OCI-LY3 (cell line): ENCODE measurements around the gene CTRL.

ENCODE experiments used
- H2AFZ ChIP-seq: fragments of 200-600, 300-600 bp; shearing (Covaris generic); 2 replicates; pipeline ENCODE4 v1.6.0; 2014; ENCODE audit warnings: antibody characterized with exemption, low read depth, low read length
- H3K27ac ChIP-seq: fragments of 200-600, 300-600 bp; sonication (generic); 2 replicates; pipeline ENCODE4 v1.5.1; 2014; ENCODE audit warnings: mild to moderate bottlenecking, low read length, moderate library complexity, mixed read lengths
- H3K27me3 ChIP-seq: fragments of 200-600, 300-600 bp; sonication (generic); 2 replicates; pipeline ENCODE4 v1.6.1; 2014; ENCODE audit warnings: low read depth, low read length, mixed read lengths
- H3K36me3 ChIP-seq: fragments of 200-600, 300-600 bp; sonication (generic); replicated peaks from 2 replicates; pipeline ENCODE3; 2014; ENCODE audit warnings: low read depth, low read length, mixed read lengths
- H3K4me1 ChIP-seq: fragments of 300-600, 200-600 bp; sonication (generic); 2 replicates; pipeline ENCODE4 v1.6.1; 2014; ENCODE audit warnings: low read length, mixed read lengths
- H3K4me2 ChIP-seq: fragments of 200-600, 300-600 bp; sonication (generic); 2 replicates; pipeline ENCODE4 v1.6.1; 2014; ENCODE audit warnings: low read length, mixed read lengths
- H3K4me3 ChIP-seq: fragments of 300-600, 200-600 bp; sonication (generic); 2 replicates; pipeline ENCODE4 v1.5.1; 2014; ENCODE audit warnings: antibody characterized with exemption, mild to moderate bottlenecking, low read length, moderate library complexity
- H3K79me2 ChIP-seq: fragments of 300-600, 200-600 bp; shearing (Covaris generic); 2 replicates; pipeline ENCODE4 v1.6.1; 2014; ENCODE audit warnings: mild to moderate bottlenecking, low read length, mixed read lengths
- H3K9ac ChIP-seq: fragments of 300-600, 200-600 bp; shearing (Covaris generic); 2 replicates; pipeline ENCODE4 v1.6.0; 2014; ENCODE audit warnings: mild to moderate bottlenecking, low read length, moderate library complexity
- H3K9me3 ChIP-seq: fragments of 200-600, 300-600 bp; shearing (Covaris generic); 2 replicates; pipeline ENCODE4 v1.6.1; 2014; ENCODE audit warnings: low read length, mixed read lengths; ENCODE audit not compliant: insufficient read depth
- H4K20me1 ChIP-seq: fragments of 200-600, 300-600 bp; sonication (generic); 2 replicates; pipeline ENCODE4 v1.6.1; 2016; ENCODE audit warnings: low read length, mixed read lengths; ENCODE audit not compliant: insufficient read depth
- CTCF ChIP-seq: fragments of 200-600, 300-600 bp; sonication (generic); IDR thresholded peaks from 2 replicates; pipeline ENCODE4 v1.5.1; 2014; ENCODE audit warnings: antibody characterized with exemption, low read length, low read depth
- EZH2phosphoT487 ChIP-seq: fragments of 200-600 bp; shearing (Covaris generic); IDR thresholded peaks from 2 replicates; pipeline ENCODE4 v1.6.1; 2018; ENCODE audit warnings: antibody characterized with exemption, mixed run types, low read depth

Gene CTRL

GRCh38 chr16:67964477-67965131 lies 32.9 kb upstream of the CTRL start:
- Histone ChIP-seq H3K79me2 (peaks cover 14% of the 10 kb centered on the region), H3K4me1 (peaks cover 12% of the 10 kb centered on the region; the same call in 1 of the 2 replicates), H3K27me3 (no peaks in the 10 kb centered on the region), H3K27ac (no peak overlapping the region), H3K4me3 (no peak overlapping the region), H3K36me3 (peaks cover 24% of the 10 kb centered on the region), H3K9me3 (no peaks in the 10 kb centered on the region), H3K4me2 (no peak overlapping the region), H4K20me1 (peaks cover 20% of the 10 kb centered on the region), H3K9ac (no peak overlapping the region), H2AFZ (no peak overlapping the region)
- no peak for TF ChIP-seq CTCF
- TF ChIP-seq EZH2phosphoT487, result no peak

GRCh38 chr16:67963662-67964321 lies 32.1 kb upstream of the CTRL start:
- Histone ChIP-seq H3K9ac (no peak overlapping the region), H3K4me1 (peaks cover 12% of the 10 kb centered on the region; the same call in 1 of the 2 replicates)

GRCh38 chr16:67963292-67963661 lies 31.6 kb upstream of the CTRL start:
- no peak overlapping the region for H3K9ac ChIP-seq
- H3K79me2 ChIP-seq, result peaks cover 14% of the 10 kb centered on the region
- no peak overlapping the region for H2AFZ ChIP-seq
- H3K27ac ChIP-seq, result no peak overlapping the region
- no peaks in the 10 kb centered on the region for H3K27me3 ChIP-seq
- H3K4me1 ChIP-seq, result peaks cover 12% of the 10 kb centered on the region; the same call in 1 of the 2 replicates
- peaks cover 20% of the 10 kb centered on the region for H4K20me1 ChIP-seq
- TF ChIP-seq EZH2phosphoT487 (no peak), CTCF (no peak)
- peaks cover 31% of the 10 kb centered on the region for H3K36me3 ChIP-seq
- no peaks in the 10 kb centered on the region for H3K9me3 ChIP-seq
- H3K4me3 ChIP-seq, result no peak overlapping the region
- no peak overlapping the region for H3K4me2 ChIP-seq

More at GRCh38 chr16:67963662-67964321, 32.1 kb upstream of the CTRL start:
- Histone ChIP-seq H3K79me2 (peaks cover 14% of the 10 kb centered on the region), H3K4me2 (no peak overlapping the region), H3K9me3 (no peaks in the 10 kb centered on the region), H4K20me1 (peaks cover 20% of the 10 kb centered on the region), H3K36me3 (peaks cover 28% of the 10 kb centered on the region), H2AFZ (no peak overlapping the region), H3K27me3 (no peaks in the 10 kb centered on the region), H3K27ac (no peak overlapping the region), H3K4me3 (no peak overlapping the region)
- TF ChIP-seq EZH2phosphoT487 (no peak), CTCF (no peak)

- TF ChIP-seq EZH2phosphoT487 (no peak), CTCF (no peak)
Observed at GRCh38 chr16:67962135-67962534, 30.5 kb upstream of the CTRL start.

More at GRCh38 chr16:67962135-67962534, 30.5 kb upstream of the CTRL start:
- H2AFZ ChIP-seq, result no peak overlapping the region
- H3K79me2 ChIP-seq, result peaks cover 10% of the 10 kb centered on the region
- H3K4me3 ChIP-seq, result no peak overlapping the region
- H3K9me3 ChIP-seq, result no peaks in the 10 kb centered on the region
- H3K9ac ChIP-seq, result no peak overlapping the region
- no peak overlapping the region for H3K4me2 ChIP-seq
- H3K36me3 ChIP-seq, result peaks cover 34% of the 10 kb centered on the region
- H4K20me1 ChIP-seq, result peaks cover 17% of the 10 kb centered on the region
- H3K4me1 ChIP-seq, result peaks cover 8% of the 10 kb centered on the region; the same call in 1 of the 2 replicates
- no peaks in the 10 kb centered on the region for H3K27me3 ChIP-seq
- H3K27ac ChIP-seq, result no peak overlapping the region
